Measurements from ENCODE around the gene TRIM7.

Gene TRIM7

GRCh38 chr5:181204826-181205760 lies at the start of gene TRIM7:
Gene TRIM7, minus strand, starts transcription at chr5:181205196. Its CDS starts 86 bp downstream, at chr5:181205110.
- peak within 1 kb of the TSS; percentile 92 for H3K4me3 Mint-ChIP-seq
- peak within 1 kb of the TSS; percentile 100 for H3K27ac Mint-ChIP-seq (ENCODE audit: low read depth)
- DNase-seq (ENCODE audit: low spot score in 2 of 2) (no peak), ATAC-seq (replicated peaks; ENCODE audit: extremely low read depth, poor library complexity, severe bottlenecking) (no peak)
- H3K4me1 Mint-ChIP-seq: peaks cover 44% of the 10 kb centered on the region
- no peaks in the 10 kb centered on the region for H3K9me3 Mint-ChIP-seq
- H3K27me3 Mint-ChIP-seq: peaks cover 24% of the 10 kb centered on the region
- H3K36me3 Mint-ChIP-seq (ENCODE audit: insufficient read depth): peaks cover 37% of the 10 kb centered on the region

- Mint-ChIP-seq H3K9me3 (no peaks in the 10 kb centered on the region), H3K27me3 (no peaks in the 10 kb centered on the region), H3K4me3 (peak overlapping the region; percentile 98), H3K27ac (ENCODE audit: low read depth) (peak overlapping the region; percentile 96), H3K36me3 (ENCODE audit: insufficient read depth) (peaks cover 30% of the 10 kb centered on the region), H3K4me1 (peaks cover 67% of the 10 kb centered on the region)
- no peak for DNase-seq (ENCODE audit: low spot score in 2 of 2)
- ATAC-seq (replicated peaks; ENCODE audit: extremely low read depth, poor library complexity, severe bottlenecking): no peak
Observed at GRCh38 chr5:181248277-181248676, 43.3 kb upstream of the TRIM7 start.

- Mint-ChIP-seq H3K9me3 (no peaks in the 10 kb centered on the region), H3K27me3 (no peaks in the 10 kb centered on the region), H3K36me3 (ENCODE audit: insufficient read depth) (peaks cover 44% of the 10 kb centered on the region), H3K4me1 (peaks cover 80% of the 10 kb centered on the region), H3K27ac (ENCODE audit: low read depth) (peak overlapping the region; percentile 96), H3K4me3 (peak overlapping the region; percentile 98)
- DNase-seq (ENCODE audit: low spot score in 2 of 2) (no peak), ATAC-seq (replicated peaks; ENCODE audit: extremely low read depth, poor library complexity, severe bottlenecking) (peak; percentile 6)
Observed at GRCh38 chr5:181246276-181247049, 41.5 kb upstream of the TRIM7 start.

- no peaks in the 10 kb centered on the region for H3K27me3 Mint-ChIP-seq
- peaks cover 76% of the 10 kb centered on the region for H3K4me1 Mint-ChIP-seq
- DNase-seq (ENCODE audit: low spot score in 2 of 2): no peak
- ATAC-seq (replicated peaks; ENCODE audit: extremely low read depth, poor library complexity, severe bottlenecking): no peak
- H3K9me3 Mint-ChIP-seq: no peaks in the 10 kb centered on the region
- H3K27ac Mint-ChIP-seq (ENCODE audit: low read depth): peak overlapping the region; percentile 96
- peaks cover 51% of the 10 kb centered on the region for H3K36me3 Mint-ChIP-seq (ENCODE audit: insufficient read depth)
- peak overlapping the region; percentile 98 for H3K4me3 Mint-ChIP-seq
Observed at GRCh38 chr5:181245427-181246275, 40.7 kb upstream of the TRIM7 start.

GRCh38 chr5:181243564-181244343 lies 38.8 kb upstream of the TRIM7 start, which contains the start of gene RACK1:
Gene RACK1, minus strand, starts transcription at chr5:181243906. Its CDS starts 106 bp downstream, at chr5:181243800.
- ATAC-seq (replicated peaks; ENCODE audit: extremely low read depth, poor library complexity, severe bottlenecking): peak; percentile 69
- H3K9me3 Mint-ChIP-seq: no peaks in the 10 kb centered on the region
- DNase-seq (ENCODE audit: low spot score in 2 of 2): peak; percentile 82
- H3K4me1 Mint-ChIP-seq: peaks cover 67% of the 10 kb centered on the region
- peak within 1 kb of the TSS; percentile 96 for H3K27ac Mint-ChIP-seq (ENCODE audit: low read depth)
- peaks cover 61% of the 10 kb centered on the region for H3K36me3 Mint-ChIP-seq (ENCODE audit: insufficient read depth)
- peak within 1 kb of the TSS; percentile 98 for H3K4me3 Mint-ChIP-seq
- no peaks in the 10 kb centered on the region for H3K27me3 Mint-ChIP-seq

GRCh38 chr5:181243018-181243563 lies 38.1 kb upstream of the TRIM7 start:
- H3K27me3 Mint-ChIP-seq: no peaks in the 10 kb centered on the region
- H3K4me3 Mint-ChIP-seq: peak overlapping the region; percentile 98
- ATAC-seq (replicated peaks; ENCODE audit: extremely low read depth, poor library complexity, severe bottlenecking) (peak; percentile 11), DNase-seq (ENCODE audit: low spot score in 2 of 2) (no peak)
- no peaks in the 10 kb centered on the region for H3K9me3 Mint-ChIP-seq
- peak overlapping the region; percentile 94 for H3K27ac Mint-ChIP-seq (ENCODE audit: low read depth)
- H3K4me1 Mint-ChIP-seq: peaks cover 67% of the 10 kb centered on the region
- H3K36me3 Mint-ChIP-seq (ENCODE audit: insufficient read depth): peaks cover 68% of the 10 kb centered on the region

- no peaks in the 10 kb centered on the region for H3K27me3 Mint-ChIP-seq
- peaks cover 59% of the 10 kb centered on the region for H3K4me1 Mint-ChIP-seq
- peaks cover 76% of the 10 kb centered on the region for H3K36me3 Mint-ChIP-seq (ENCODE audit: insufficient read depth)
- H3K27ac Mint-ChIP-seq (ENCODE audit: low read depth): peak overlapping the region; percentile 94
- H3K9me3 Mint-ChIP-seq: no peaks in the 10 kb centered on the region
- DNase-seq (ENCODE audit: low spot score in 2 of 2): no peak
- H3K4me3 Mint-ChIP-seq: peak overlapping the region; percentile 98
- no peak for ATAC-seq (replicated peaks; ENCODE audit: extremely low read depth, poor library complexity, severe bottlenecking)
Observed at GRCh38 chr5:181242031-181242451, 37.0 kb upstream of the TRIM7 start.

- peak; percentile 20 for ATAC-seq (replicated peaks; ENCODE audit: extremely low read depth, poor library complexity, severe bottlenecking)
Observed at GRCh38 chr5:181241393-181241975, 36.5 kb upstream of the TRIM7 start.

GRCh38 chr5:181239062-181239663 lies 34.2 kb upstream of the TRIM7 start:
- peak overlapping the region; percentile 65 for H3K27ac Mint-ChIP-seq (ENCODE audit: low read depth)
- no peak overlapping the region for H3K4me3 Mint-ChIP-seq
- H3K36me3 Mint-ChIP-seq (ENCODE audit: insufficient read depth): peaks cover 91% of the 10 kb centered on the region
- DNase-seq (ENCODE audit: low spot score in 2 of 2) (no peak), ATAC-seq (replicated peaks; ENCODE audit: extremely low read depth, poor library complexity, severe bottlenecking) (no peak)
- no peaks in the 10 kb centered on the region for H3K9me3 Mint-ChIP-seq
- H3K27me3 Mint-ChIP-seq: no peaks in the 10 kb centered on the region
- peaks cover 41% of the 10 kb centered on the region for H3K4me1 Mint-ChIP-seq

More at GRCh38 chr5:181241393-181241975, 36.5 kb upstream of the TRIM7 start:
- H3K36me3 Mint-ChIP-seq (ENCODE audit: insufficient read depth): peaks cover 78% of the 10 kb centered on the region
- no peaks in the 10 kb centered on the region for H3K9me3 Mint-ChIP-seq
- H3K27ac Mint-ChIP-seq (ENCODE audit: low read depth): peak overlapping the region; percentile 94
- H3K27me3 Mint-ChIP-seq: no peaks in the 10 kb centered on the region
- no peak for DNase-seq (ENCODE audit: low spot score in 2 of 2)
- H3K4me3 Mint-ChIP-seq: peak overlapping the region; percentile 98
- peaks cover 57% of the 10 kb centered on the region for H3K4me1 Mint-ChIP-seq

- peaks cover 87% of the 10 kb centered on the region for H3K36me3 Mint-ChIP-seq (ENCODE audit: insufficient read depth)
- no peak overlapping the region for H3K4me3 Mint-ChIP-seq
- peak overlapping the region; percentile 65 for H3K27ac Mint-ChIP-seq (ENCODE audit: low read depth)
- ATAC-seq (replicated peaks; ENCODE audit: extremely low read depth, poor library complexity, severe bottlenecking) (no peak), DNase-seq (ENCODE audit: low spot score in 2 of 2) (no peak)
- peaks cover 39% of the 10 kb centered on the region for H3K4me1 Mint-ChIP-seq
- no peaks in the 10 kb centered on the region for H3K27me3 Mint-ChIP-seq
- H3K9me3 Mint-ChIP-seq: no peaks in the 10 kb centered on the region
Observed at GRCh38 chr5:181237729-181238385, 32.9 kb upstream of the TRIM7 start.
